Ascending aorta (tissue), 2 donors: ENCODE measurements around the gene PLCB1. TPM values are rescaled to one million over a fixed set of nuclear protein-coding genes. Genes with fewer than 3 reads are reported as not detected.

ENCODE experiments used
- DNase-seq, 2 donors: peaks; one replicate each; pipeline ENCODE4 v3.0.0-alpha.2; 2019; ENCODE audit warnings: low spot score in 2 of 2
- H3K27ac ChIP-seq, 2 donors: fragments of 200-600 bp; sonication (generic); one replicate each; pipeline ENCODE4 v1.5.1; 2016 to 2017; ENCODE audit warnings: mild to moderate bottlenecking in 1 of 2
- H3K27me3 ChIP-seq: fragments of 200-600 bp; sonication (generic); one replicate; pipeline ENCODE4 v1.5.1; 2017
- H3K36me3 ChIP-seq, 2 donors: fragments of 200-600 bp; sonication (generic); one replicate each; pipeline ENCODE4 v1.5.1; 2016
- H3K4me1 ChIP-seq, 2 donors: fragments of 200-600 bp; sonication (generic); one replicate each; pipeline ENCODE4 v1.5.1; 2016 to 2017; ENCODE audit warnings: mild to moderate bottlenecking in 1 of 2
- H3K4me3 ChIP-seq, 2 donors: fragments of 200-600 bp; sonication (generic); one replicate each; pipeline ENCODE4 v1.5.1; 2016 to 2017; ENCODE audit warnings: mild to moderate bottlenecking in 1 of 2
- H3K9me3 ChIP-seq, 2 donors: fragments of 200-600 bp; sonication (generic); one replicate each; pipeline ENCODE4 v1.5.1; 2016
- intact Hi-C: fragments of 100-400 bp; cut with DNase I; formaldehyde crosslinking; loops from one replicate; pipeline ENCODE4 v1.15.1; 2023
- total RNA-seq: library from RNA; depleted of rRNA; stranded (reverse); fragments of >200 nt; gene quantifications from one replicate; pipeline ENCODE4 v1.1.0, GENCODE V29; 2016
- TF ChIP-seq, protein P1 (sequence below), 3 experiments: fragments of 200-600 bp in 2 of 3; fragments of 450-650 bp in 1 of 3; sonication (generic) in 2 of 3; IDR thresholded peaks; one replicate each; pipeline ENCODE4 v1.5.1; 2016 to 2019; ENCODE audit warnings: antibody characterized with exemption in 3 of 3, mild to moderate bottlenecking in 1 of 3, moderate library complexity in 1 of 3

The PLCB1 gene
- total RNA-seq, 1 donor from 2014 or later, result 22.9 TPM

DNA sequence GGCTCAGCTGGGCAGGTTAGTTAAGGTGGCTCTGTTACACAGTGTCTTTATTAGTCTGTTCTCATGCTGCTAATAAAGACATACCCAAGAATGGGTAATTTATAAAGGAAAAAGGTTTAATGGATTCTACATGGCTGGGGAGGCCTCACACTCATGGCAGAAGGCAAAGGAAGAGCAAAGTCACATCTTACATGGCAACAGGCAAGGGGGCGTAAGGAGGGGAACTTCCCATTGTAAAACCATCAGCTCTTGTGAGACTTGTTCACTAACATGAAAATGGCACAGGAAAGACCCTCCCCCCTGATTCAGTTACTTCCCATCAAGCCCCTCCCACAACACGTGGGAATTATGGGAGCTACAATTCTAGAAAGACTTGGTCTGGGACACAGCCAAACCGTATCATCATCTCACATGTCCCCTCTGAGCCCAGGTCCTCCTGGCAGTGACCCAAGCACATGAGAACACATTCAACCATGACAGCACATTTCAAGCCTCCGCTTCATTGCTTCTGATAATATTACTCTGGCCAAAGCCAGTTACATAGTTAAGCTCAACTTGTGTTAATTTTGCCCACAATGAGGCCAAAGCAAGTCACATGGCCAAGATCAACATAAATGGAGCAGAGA is 383.9 kb downstream of the PLCB1 start:
- no peak for DNase-seq
- Histone ChIP-seq H3K27me3 (no peaks in the 10 kb centered on the region), H3K4me3 (no peak overlapping the region), H3K4me1 (no peaks in the 10 kb centered on the region), H3K27ac (no peak overlapping the region), H3K36me3 (no peaks in the 10 kb centered on the region), H3K9me3 (no peaks in the 10 kb centered on the region)
- intact Hi-C loops, result no loop called here
- TF ChIP-seq, protein P1, sequence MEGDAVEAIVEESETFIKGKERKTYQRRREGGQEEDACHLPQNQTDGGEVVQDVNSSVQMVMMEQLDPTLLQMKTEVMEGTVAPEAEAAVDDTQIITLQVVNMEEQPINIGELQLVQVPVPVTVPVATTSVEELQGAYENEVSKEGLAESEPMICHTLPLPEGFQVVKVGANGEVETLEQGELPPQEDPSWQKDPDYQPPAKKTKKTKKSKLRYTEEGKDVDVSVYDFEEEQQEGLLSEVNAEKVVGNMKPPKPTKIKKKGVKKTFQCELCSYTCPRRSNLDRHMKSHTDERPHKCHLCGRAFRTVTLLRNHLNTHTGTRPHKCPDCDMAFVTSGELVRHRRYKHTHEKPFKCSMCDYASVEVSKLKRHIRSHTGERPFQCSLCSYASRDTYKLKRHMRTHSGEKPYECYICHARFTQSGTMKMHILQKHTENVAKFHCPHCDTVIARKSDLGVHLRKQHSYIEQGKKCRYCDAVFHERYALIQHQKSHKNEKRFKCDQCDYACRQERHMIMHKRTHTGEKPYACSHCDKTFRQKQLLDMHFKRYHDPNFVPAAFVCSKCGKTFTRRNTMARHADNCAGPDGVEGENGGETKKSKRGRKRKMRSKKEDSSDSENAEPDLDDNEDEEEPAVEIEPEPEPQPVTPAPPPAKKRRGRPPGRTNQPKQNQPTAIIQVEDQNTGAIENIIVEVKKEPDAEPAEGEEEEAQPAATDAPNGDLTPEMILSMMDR (IDR thresholded peaks at IDR 0.05), result no peak

DNA sequence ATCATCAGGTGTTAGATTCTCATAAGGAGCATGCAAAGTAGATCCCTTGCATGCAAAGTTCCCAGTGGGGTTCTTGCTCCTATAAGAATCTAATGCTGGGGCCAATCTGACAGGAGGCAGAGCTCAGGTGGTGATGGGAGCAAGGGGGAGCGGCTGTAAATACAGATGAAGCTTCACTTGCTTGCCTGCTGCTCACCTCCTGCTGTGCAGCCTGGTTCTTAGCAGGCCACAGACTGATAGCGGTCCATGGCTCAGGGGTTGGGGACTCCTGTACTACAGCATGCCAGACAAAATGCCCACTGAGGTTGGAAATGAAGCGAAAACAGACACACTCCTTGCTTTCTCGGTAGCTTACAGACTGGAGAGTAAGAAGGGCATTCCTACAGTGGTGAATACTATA is 386.8 kb downstream of the PLCB1 start:
- DNase-seq, result no peak
- H3K36me3 ChIP-seq, result no peaks in the 10 kb centered on the region
- no peak overlapping the region for H3K4me3 ChIP-seq
- H3K27me3 ChIP-seq, result no peaks in the 10 kb centered on the region
- H3K27ac ChIP-seq, result no peak overlapping the region
- no peaks in the 10 kb centered on the region for H3K4me1 ChIP-seq
- intact Hi-C loops, result no loop called here
- TF ChIP-seq, protein P1 (IDR thresholded peaks at IDR 0.05), result no peak
- no peaks in the 10 kb centered on the region for H3K9me3 ChIP-seq

DNA sequence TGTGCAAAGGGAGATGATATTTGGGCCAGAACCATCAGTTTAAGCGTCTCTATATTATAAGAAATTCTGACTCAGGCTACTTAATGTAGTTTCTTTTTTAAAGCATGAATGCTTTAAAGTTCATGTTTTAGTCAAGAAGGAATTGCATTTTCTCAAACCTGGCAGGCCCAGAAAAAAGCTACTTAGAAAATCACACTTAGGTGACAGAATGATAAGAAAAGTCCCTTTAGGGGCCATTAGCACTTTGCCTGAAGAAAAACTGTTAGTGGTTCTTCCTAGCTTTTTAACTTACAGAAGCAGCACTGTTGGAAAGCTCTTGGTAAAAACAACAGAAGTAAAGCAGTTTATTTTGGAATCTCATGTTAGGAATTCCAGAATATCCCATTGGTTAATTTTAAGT is 387.8 kb downstream of the PLCB1 start:
- Histone ChIP-seq H3K4me3 (no peak overlapping the region), H3K36me3 (no peaks in the 10 kb centered on the region), H3K4me1 (no peaks in the 10 kb centered on the region), H3K9me3 (no peaks in the 10 kb centered on the region), H3K27ac (no peak overlapping the region), H3K27me3 (no peaks in the 10 kb centered on the region)
- intact Hi-C loops, result no loop called here
- DNase-seq, result no peak
- TF ChIP-seq, protein P1 (IDR thresholded peaks at IDR 0.05), result no peak

DNA sequence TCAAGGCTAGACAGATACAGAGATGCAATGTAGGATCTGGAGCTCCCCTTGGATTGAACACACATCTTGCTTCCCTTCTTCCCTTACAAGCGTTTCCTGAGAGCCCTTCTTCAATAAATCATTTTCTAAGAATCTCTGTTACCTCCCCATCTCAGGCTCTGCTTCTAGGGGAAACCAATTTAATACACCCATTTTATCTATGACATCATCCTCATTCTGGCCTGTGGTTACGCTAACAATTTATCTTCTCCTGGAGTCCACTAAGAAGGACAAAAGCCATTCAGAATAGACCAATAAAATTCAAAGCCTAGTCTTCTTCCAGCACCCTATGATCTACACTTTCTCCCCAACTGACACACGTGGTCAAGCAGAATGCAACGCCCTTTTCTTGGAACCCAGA is 390.1 kb downstream of the PLCB1 start:
- Histone ChIP-seq H3K9me3 (no peaks in the 10 kb centered on the region), H3K36me3 (no peaks in the 10 kb centered on the region), H3K4me3 (no peak overlapping the region), H3K4me1 (no peaks in the 10 kb centered on the region), H3K27ac (no peak overlapping the region), H3K27me3 (no peaks in the 10 kb centered on the region)
- intact Hi-C loops, result no loop called here
- no peak for DNase-seq
- TF ChIP-seq, protein P1 (IDR thresholded peaks at IDR 0.05), result no peak

DNA sequence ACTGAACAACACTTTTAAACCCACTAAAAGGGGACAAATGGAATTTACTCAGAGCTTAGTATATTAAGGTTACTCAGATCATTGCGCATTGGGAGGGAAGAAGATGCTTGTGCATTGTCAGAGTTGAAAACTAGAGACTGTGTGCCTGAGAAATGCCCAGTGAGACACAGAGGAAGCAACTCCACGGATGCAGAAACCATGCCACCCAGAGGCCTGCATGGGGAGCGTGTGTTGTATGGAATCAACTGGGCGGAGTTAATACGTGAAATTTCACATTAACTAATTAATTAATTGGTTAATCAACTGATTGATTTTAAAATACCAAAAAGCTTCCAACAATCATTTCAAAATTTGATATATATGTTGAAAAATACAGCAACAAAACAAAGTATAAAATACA is 391.6 kb downstream of the PLCB1 start:
- TF ChIP-seq, protein P1 (IDR thresholded peaks at IDR 0.05), result no peak
- H3K27ac ChIP-seq, result no peak overlapping the region
- no peak overlapping the region for H3K4me3 ChIP-seq
- H3K36me3 ChIP-seq, result no peaks in the 10 kb centered on the region
- no peaks in the 10 kb centered on the region for H3K27me3 ChIP-seq
- H3K4me1 ChIP-seq, result no peaks in the 10 kb centered on the region
- H3K9me3 ChIP-seq, result no peaks in the 10 kb centered on the region
- no peak for DNase-seq
- intact Hi-C loops, result no loop called here
